Left renal pelvis (tissue), 4 donors: Measurements from ENCODE around the gene KEAP1. TPM values are rescaled to one million over a fixed set of nuclear protein-coding genes. Genes with fewer than 3 reads are reported as not detected.

Experiments used
- DNase-seq, 4 donors: peaks; one replicate each; pipeline ENCODE4 v3.0.0-alpha.2; 2013; ENCODE audit warnings: low read depth in 4 of 4, low spot score in 3 of 4
- polyA plus RNA-seq, 4 donors: library from polyadenylated mRNA; unstranded; fragments of 120-200 nt; gene quantifications; one replicate each; pipeline ENCODE4 v1.2.1, GENCODE V29; 2013; ENCODE audit not compliant: insufficient read length in 4 of 4

Gene KEAP1
- polyA plus RNA-seq, 4 donors: 71.2 to 77.2 (median 74.1) TPM

DNA sequence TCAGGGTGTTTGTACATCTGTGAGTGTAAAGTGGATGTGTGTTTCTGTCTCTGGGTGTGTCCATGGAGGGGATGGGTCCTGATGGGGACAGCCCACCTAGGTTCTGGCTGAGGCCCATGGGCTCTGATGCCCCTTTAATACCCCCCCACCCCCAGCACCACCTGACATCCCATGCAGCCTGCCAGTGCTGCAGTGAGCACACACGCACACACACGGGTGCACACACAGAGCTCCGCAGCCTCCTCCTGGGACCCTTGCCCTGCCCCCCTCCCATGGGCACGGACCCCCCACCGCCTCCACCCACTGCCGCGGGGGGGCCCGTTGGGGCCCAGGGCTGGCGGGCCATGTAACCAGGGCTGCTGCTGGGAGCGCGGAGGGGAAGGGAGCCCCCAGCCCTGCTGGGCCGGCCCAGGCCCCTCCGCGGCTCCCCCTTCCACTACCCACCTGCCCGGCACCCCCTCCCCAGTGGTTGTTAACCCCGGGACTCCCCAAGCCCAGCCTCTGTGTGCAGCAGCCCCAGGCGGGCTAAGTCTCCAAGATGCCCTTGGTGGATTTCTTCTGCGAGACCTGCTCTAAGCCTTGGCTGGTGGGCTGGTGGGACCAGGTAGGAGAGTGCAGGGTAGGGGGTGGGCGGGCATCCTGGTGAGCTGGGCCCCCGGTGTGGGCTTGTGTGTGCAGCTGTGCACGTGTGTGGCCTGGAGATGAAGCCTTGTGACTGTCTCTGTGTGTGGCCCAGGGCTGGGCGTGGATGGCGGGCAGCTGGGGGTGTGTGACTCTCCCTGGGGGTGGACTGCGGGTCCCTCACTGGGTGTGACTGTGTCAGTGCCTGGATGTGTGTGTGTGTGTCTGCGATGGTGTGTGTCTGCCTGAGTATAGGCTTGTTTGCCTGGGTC lies 50.2 kb downstream of the KEAP1 start:
- DNase-seq: no peak

DNA sequence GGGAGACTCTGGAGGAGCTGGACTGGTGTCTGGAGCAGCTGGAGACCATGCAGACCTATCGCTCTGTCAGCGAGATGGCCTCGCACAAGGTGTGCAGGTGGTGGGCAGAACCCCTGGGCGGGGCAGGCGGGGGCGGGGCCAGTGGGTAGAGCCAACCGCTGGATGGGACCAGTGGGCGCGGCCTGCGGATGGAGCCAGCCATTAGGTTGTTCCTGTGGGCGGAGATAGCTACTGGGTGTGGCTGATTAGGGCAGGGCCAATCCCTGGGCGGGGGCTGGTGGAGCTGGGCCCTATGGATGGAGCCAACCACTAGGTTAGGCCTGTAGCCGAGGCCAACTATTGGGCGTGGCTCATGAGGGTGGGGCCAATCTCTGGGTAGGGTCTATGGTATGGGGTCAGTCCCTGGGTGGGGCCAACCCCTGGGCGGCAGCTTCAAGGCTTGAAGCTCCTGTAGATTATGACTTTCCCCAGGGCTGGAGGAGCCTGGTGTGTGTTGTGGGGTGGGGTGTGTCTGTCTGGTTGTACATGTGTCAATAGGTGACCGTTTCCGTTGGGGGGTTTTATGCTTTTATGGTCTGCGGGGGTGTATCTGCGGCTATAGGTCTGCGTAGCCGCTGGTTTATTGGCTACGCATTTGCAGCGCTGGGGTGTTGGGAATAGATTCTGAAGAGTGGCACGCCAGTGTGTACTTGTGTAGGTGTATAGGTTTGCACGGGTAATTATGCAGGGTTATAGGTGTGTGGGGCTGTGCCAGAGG lies 52.1 kb downstream of the KEAP1 start:
- no peak for DNase-seq

DNA sequence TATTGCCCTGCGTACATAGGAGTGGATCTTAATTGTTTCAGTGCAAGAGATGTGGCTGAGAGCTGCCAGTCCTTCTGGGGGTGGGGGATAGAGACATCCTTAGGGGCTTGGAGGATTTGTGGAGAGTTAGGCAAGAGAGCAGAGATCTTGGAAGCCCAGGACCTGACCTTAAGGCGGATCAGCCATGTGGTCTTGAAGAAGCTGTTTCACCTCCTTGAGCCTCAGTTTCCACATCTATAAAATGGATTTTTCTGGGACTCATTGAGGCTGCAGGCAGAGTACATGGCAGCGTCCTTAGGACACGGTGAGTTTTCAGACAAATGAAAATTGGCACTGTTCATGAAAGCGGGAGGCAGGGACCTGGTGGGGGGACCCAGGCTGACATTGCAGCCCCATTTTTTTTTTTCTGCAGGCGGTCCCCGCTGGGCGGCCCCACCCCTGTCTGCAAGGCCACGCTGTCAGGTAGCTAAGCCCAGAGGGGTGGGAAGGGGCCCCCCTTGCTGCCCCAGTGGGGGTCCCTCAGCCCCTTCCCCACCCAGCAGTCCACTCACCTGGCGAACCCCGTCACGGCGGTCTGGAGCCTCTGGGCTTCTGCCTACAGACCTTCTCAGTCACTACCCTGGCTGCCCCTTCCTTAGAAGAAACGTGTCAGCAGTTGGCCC lies 52.8 kb downstream of the KEAP1 start:
- no peak for DNase-seq

DNA sequence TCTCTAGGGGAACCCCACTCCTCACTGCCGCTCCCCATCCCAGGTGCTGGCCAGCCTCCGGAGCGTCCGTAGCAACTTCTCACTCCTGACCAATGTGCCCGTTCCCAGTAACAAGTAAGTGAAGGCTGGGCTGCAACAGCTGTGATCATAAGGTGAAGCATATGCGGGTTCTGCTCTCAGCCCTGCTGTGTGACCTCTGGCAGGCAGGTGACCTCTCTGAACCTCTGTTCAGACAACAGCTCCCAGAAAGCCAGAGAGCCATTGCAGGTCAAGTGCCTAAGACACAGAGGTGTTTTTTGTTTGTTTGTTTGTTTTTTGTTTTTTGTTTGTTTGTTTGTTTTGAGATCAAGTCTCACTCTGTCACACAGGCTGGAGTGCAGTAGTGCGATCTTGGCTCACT lies 54.1 kb downstream of the KEAP1 start:
- no peak for DNase-seq

DNA sequence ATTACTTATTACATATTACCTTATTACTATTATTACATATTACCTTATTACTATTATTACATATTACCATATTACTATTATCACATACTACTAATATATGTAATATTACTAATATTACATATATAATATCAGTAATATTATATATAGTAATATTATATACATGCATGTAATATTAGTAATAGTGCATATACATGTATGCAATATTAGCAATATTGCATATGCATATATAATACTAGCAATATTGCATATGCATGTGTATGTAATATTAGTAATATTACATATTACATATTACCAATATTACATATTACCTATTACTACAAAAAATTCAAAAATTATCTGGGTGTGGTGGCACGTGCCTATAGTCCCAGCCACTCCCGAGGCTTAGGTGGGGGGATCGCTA lies 60.5 kb downstream of the KEAP1 start:
- DNase-seq: no peak

DNA sequence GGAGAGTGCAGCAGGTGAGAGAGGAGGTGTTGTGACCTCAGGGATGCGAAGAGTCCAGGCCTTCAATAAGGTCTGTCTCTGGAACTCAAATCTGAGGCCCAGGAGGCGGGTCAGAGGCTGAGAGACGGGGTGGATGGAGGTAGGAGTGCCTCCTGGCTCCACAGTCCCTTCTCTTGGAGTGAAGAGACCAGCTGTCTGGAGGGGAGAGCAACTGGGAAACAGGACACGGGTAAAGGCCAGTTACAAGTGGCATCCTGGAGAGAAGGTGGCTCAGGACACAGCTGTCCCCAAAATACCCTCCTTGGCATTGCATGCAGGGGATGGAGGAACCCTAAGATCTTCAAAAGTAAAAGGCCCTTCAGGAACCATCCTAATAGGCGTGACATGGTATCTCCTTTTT lies 63.6 kb downstream of the KEAP1 start:
- no peak for DNase-seq

Other genes with a start within 250 kb of the KEAP1 start
- 10 to 100 TPM in 1 of 4 donors, 1 to 10 TPM in 3; 5.8 to 10.3 (median 7.3) TPM for gene ICAM1, start 232.2 kb downstream of the KEAP1 start, polyA plus RNA-seq
- gene ICAM4, start 216.4 kb downstream of the KEAP1 start, polyA plus RNA-seq: 1 to 10 TPM in 1 of 4 donors, under 1 TPM in 3; 0.36 to 1.5 (median 0.45) TPM
- under 1 TPM; 0.15 to 0.24 (median 0.22) TPM for gene ICAM5, start 213.4 kb downstream of the KEAP1 start, polyA plus RNA-seq
- 10 to 100 TPM in 1 of 4 donors, 1 to 10 TPM in 3; 4.4 to 10.6 (median 5.3) TPM for gene ZGLP1, start 193.5 kb downstream of the KEAP1 start, polyA plus RNA-seq
- 10 to 100 TPM; 12.7 to 25.3 (median 15.8) TPM for gene FDX2, start 187.3 kb downstream of the KEAP1 start, polyA plus RNA-seq
- 10 to 100 TPM; 24.0 to 40.5 (median 26.5) TPM for gene RAVER1, start 169.8 kb downstream of the KEAP1 start, polyA plus RNA-seq
- 1 to 10 TPM; 6.6 to 9.4 (median 9.0) TPM for gene ICAM3, start 163.7 kb downstream of the KEAP1 start, polyA plus RNA-seq
- gene TYK2, start 122.8 kb downstream of the KEAP1 start, polyA plus RNA-seq: 100 to 1,000 TPM; 102 to 170 (median 113) TPM
- gene CDC37, start 99.8 kb downstream of the KEAP1 start, polyA plus RNA-seq: 100 to 1,000 TPM; 106 to 172 (median 139) TPM
- gene PDE4A, start 82.8 kb downstream of the KEAP1 start, polyA plus RNA-seq: 1 to 10 TPM; 2.1 to 4.2 (median 2.8) TPM
- 1 to 10 TPM; 1.5 to 1.9 (median 1.6) TPM for gene S1PR5, start 14.1 kb upstream of the KEAP1 start, polyA plus RNA-seq
- gene ATG4D, start 40.5 kb upstream of the KEAP1 start, polyA plus RNA-seq: 10 to 100 TPM; 17.1 to 37.0 (median 27.8) TPM
- 10 to 100 TPM; 26.1 to 39.2 (median 33.6) TPM for gene KRI1, start 62.7 kb upstream of the KEAP1 start, polyA plus RNA-seq
- gene CDKN2D, start 65.6 kb upstream of the KEAP1 start, polyA plus RNA-seq: 10 to 100 TPM in 3 of 4 donors, 1 to 10 TPM in 1; 8.6 to 25.4 (median 10.6) TPM
- gene AP1M2, start 84.0 kb upstream of the KEAP1 start, polyA plus RNA-seq: 10 to 100 TPM in 3 of 4 donors, 1 to 10 TPM in 1; 1.7 to 60.2 (median 43.2) TPM
- gene SLC44A2, start 122.2 kb upstream of the KEAP1 start, polyA plus RNA-seq: 100 to 1,000 TPM; 134 to 211 (median 197) TPM
- 100 to 1,000 TPM; 209 to 347 (median 284) TPM for gene ILF3, start 151.0 kb upstream of the KEAP1 start, polyA plus RNA-seq
- gene QTRT1, start 198.1 kb upstream of the KEAP1 start, polyA plus RNA-seq: 10 to 100 TPM; 37.0 to 80.4 (median 42.7) TPM
- gene DNM2, start 214.7 kb upstream of the KEAP1 start, polyA plus RNA-seq: 100 to 1,000 TPM in 3 of 4 donors, 10 to 100 TPM in 1; 68.8 to 166 (median 125) TPM